Upper lobe of left lung (tissue), 4 donors: Measurements from ENCODE around the gene RDX.

Source experiments
- CTCF ChIP-seq, 6 experiments: fragments of 450-650 bp in 4 of 6; fragments of 200-600 bp in 2 of 6; sonication (generic) in 2 of 6; IDR thresholded peaks; one replicate each; pipeline ENCODE4 v1.5.1; 2016 to 2019; ENCODE audit warnings: antibody characterized with exemption in 6 of 6
- EP300 ChIP-seq, 4 donors: sonication (generic); formaldehyde crosslinking; IDR thresholded peaks; one replicate each; pipeline ENCODE4 v1.5.1; 2017; ENCODE audit warnings: antibody characterized with exemption in 4 of 4, control low read depth in 2 of 4
- POLR2A ChIP-seq, 4 donors: fragments of 450-650 bp; IDR thresholded peaks; one replicate each; pipeline ENCODE4 v1.5.1; 2016 to 2017; ENCODE audit warnings: antibody characterized with exemption in 4 of 4, mild to moderate bottlenecking in 2 of 4

GRCh38 chr11:110230377-110230776 lies 66.0 kb downstream of the RDX start:
- TF ChIP-seq CTCF (IDR thresholded peaks at IDR 0.05), result no peak
- no peak for TF ChIP-seq POLR2A (IDR thresholded peaks at IDR 0.05)
- no peak for TF ChIP-seq EP300 (IDR thresholded peaks at IDR 0.05)
